DOHH2 (cell line): ENCODE data around the gene CELA1.

Experiments used
- H3F3A ChIP-seq: fragments of 200-600 bp; sonication (generic), shearing (Covaris generic); 2 replicates; pipeline ENCODE4 v1.6.0; 2016; ENCODE audit warnings: antibody characterized with exemption, mild to moderate bottlenecking; ENCODE audit not compliant: control insufficient read depth, insufficient read depth
- H3K27ac ChIP-seq: fragments of 200-600 bp; sonication (generic); 2 replicates; pipeline ENCODE4 v1.5.1; 2014; ENCODE audit warnings: low read depth, mild to moderate bottlenecking, low read length, moderate library complexity
- H3K27me3 ChIP-seq: fragments of 200-600 bp; sonication (generic); 2 replicates; pipeline ENCODE4 v1.6.1; 2014; ENCODE audit warnings: mild to moderate bottlenecking, low read length, mixed read lengths; ENCODE audit not compliant: control insufficient read depth
- H3K36me3 ChIP-seq: fragments of 200-600 bp; sonication (generic); 2 replicates; pipeline ENCODE4 v1.6.1; 2014; ENCODE audit warnings: mild to moderate bottlenecking, low read length, moderate library complexity, mixed read lengths; ENCODE audit not compliant: control insufficient read depth
- H3K4me1 ChIP-seq: fragments of 200-600 bp; sonication (generic); 2 replicates; pipeline ENCODE4 v1.6.1; 2014; ENCODE audit warnings: mild to moderate bottlenecking, low read length, mixed read lengths; ENCODE audit not compliant: control insufficient read depth
- H3K4me2 ChIP-seq: fragments of 200-600 bp; sonication (generic); 2 replicates; pipeline ENCODE4 v1.6.0; 2014; ENCODE audit warnings: mild to moderate bottlenecking, low read length, moderate library complexity
- H3K4me3 ChIP-seq: fragments of 200-600 bp; sonication (generic); 2 replicates; pipeline ENCODE4 v1.5.1; 2014; ENCODE audit warnings: mild to moderate bottlenecking, low read length, mixed read lengths
- H3K79me2 ChIP-seq: fragments of 200-600 bp; sonication (generic); 2 replicates; pipeline ENCODE4 v1.6.1; 2014; ENCODE audit warnings: mild to moderate bottlenecking, low read length, mixed read lengths; ENCODE audit not compliant: control insufficient read depth
- H3K9me2 ChIP-seq: fragments of 200-600 bp; sonication (generic); replicated peaks from 2 replicates; pipeline ENCODE4 v1.6.1; 2014; ENCODE audit warnings: mild to moderate bottlenecking, low read length, mixed read lengths; ENCODE audit not compliant: control insufficient read depth
- H3K9me3 ChIP-seq: fragments of 200-600 bp; sonication (generic); 2 replicates; pipeline ENCODE4 v1.6.1; 2014; ENCODE audit warnings: antibody characterized with exemption, low read length, mixed read lengths; ENCODE audit not compliant: control insufficient read depth, insufficient read depth
- H4K20me1 ChIP-seq: fragments of 200-600 bp; sonication (generic); 2 replicates; pipeline ENCODE4 v1.6.0; 2014; ENCODE audit warnings: low read depth, mild to moderate bottlenecking, antibody characterized with exemption, low read length, moderate library complexity; ENCODE audit not compliant: control insufficient read depth, insufficient read depth
- CTCF ChIP-seq: fragments of 200-600 bp; sonication (generic); IDR thresholded peaks from one replicate; pipeline ENCODE4 v1.5.1; 2014; ENCODE audit warnings: antibody characterized with exemption, mild to moderate bottlenecking, low read depth, low read length; ENCODE audit not compliant: poor library complexity, severe bottlenecking
- EZH2phosphoT487 ChIP-seq: fragments of 200-600 bp; sonication (generic); IDR thresholded peaks from 2 replicates; pipeline ENCODE4 v1.6.1; 2017; ENCODE audit warnings: borderline replicate concordance, mild to moderate bottlenecking, antibody characterized with exemption, low read length, moderate library complexity, mixed read lengths

Gene CELA1

GRCh38 chr12:51285843-51286242 lies 60.6 kb downstream of the CELA1 start:
- Histone ChIP-seq H3K4me2 (no peak overlapping the region), H3K4me1 (no peaks in the 10 kb centered on the region), H3K9me2 (no peaks in the 10 kb centered on the region), H3K79me2 (no peaks in the 10 kb centered on the region), H3F3A (no peaks in the 10 kb centered on the region), H3K4me3 (no peak overlapping the region), H4K20me1 (no peaks in the 10 kb centered on the region), H3K9me3 (no peaks in the 10 kb centered on the region), H3K27me3 (peaks cover 16% of the 10 kb centered on the region), H3K36me3 (no peaks in the 10 kb centered on the region), H3K27ac (no peak overlapping the region)
- no peak for TF ChIP-seq EZH2phosphoT487
- no peak for TF ChIP-seq CTCF

DNA sequence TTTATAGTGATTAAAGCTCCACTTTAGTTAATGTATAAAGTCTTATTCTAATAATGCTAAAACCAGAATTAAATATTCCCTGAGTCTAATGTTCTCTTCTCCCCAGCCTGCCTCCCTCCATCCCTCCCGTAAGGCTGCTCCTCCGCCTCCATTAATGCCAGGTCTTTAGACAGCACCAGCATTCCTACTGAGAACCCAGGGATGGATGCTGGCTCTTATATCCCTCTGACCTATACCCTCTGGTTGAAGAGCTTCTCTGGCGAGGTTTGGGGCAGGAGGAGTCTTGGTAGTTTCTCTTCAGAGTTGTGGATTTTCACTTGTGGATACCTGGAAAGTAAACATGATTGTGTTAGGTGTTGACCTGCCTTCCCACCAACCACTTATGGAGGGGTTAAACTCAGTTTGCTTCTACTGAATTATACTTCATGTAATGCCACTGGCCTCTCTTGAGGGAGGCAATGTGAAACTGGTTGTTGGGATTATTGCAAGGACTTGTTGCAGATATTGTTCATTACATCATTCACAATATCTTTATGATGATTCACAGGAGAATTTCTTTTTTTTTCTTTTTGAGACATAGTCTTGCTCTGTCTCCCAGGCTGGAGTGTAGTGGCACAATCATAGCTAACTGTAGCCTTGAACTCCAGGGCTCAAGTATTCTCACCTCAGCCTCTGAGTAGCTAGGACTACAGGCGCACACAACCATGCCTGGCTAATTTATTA lies 65.1 kb downstream of the CELA1 start:
- Histone ChIP-seq H4K20me1 (no peaks in the 10 kb centered on the region), H3K27ac (no peak overlapping the region), H3K27me3 (peaks cover 18% of the 10 kb centered on the region), H3K79me2 (no peaks in the 10 kb centered on the region), H3K9me2 (no peaks in the 10 kb centered on the region), H3K4me2 (no peak overlapping the region), H3F3A (no peaks in the 10 kb centered on the region), H3K9me3 (no peaks in the 10 kb centered on the region), H3K36me3 (no peaks in the 10 kb centered on the region), H3K4me3 (no peak overlapping the region), H3K4me1 (no peaks in the 10 kb centered on the region)
- no peak for TF ChIP-seq CTCF
- TF ChIP-seq EZH2phosphoT487 = no peak
